Activated T-cell treated with anti-CD3 and anti-CD28 coated beads for 48 hours (primary cell): ENCODE measurements around the gene COL11A2.
"Not testable (repeated sequence)": the region's sequence is repeated elsewhere in the genome, so short reads cannot be mapped to it uniquely, and the experiment has no call there.

Experiments used
- DNase-seq: peaks from one replicate; pipeline ENCODE4 v3.0.0-alpha.2; 2020; ENCODE audit warnings: low read depth

COL11A2 gene

DNA sequence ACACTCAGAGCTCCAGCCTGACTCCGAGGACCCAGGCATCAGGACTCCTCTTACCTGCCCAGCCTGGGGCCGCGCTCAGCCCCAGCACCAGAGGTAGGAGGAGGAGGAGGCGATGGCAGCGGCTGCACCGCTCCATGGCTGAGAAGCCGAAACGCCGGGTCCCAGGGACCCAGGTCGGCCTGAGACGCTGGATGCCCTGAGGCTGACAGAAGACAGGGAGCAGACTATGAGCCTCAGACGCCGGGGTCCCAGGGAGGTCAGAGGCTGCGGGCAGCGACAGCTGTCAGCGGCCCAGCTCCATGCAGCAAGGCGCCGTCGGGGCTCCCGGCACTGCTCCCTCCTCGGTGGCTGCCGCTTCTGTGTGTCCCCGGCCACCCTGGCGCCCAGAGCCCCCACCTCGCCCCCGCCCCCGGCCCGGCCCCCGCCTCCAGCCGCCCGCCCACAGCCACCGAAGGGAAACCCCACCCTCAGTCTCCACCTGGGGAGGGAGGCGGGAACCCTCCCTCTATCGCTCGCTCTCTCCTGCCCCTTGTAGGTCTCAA, at the start of gene COL11A2:
TSS of gene COL11A2 (minus strand) at position 363 of the 542 bp plus-strand sequence. CDS start at position 136, 227 bp downstream.
- no peak for DNase-seq

GRCh38 chr6:33241968-33242367, 49.7 kb upstream of the COL11A2 start:
- DNase-seq: no peak

- no peak for DNase-seq
Measured at GRCh38 chr6:33237741-33238140, 45.5 kb upstream of the COL11A2 start.

- no peak for DNase-seq
Measured at GRCh38 chr6:33236852-33237251, 44.6 kb upstream of the COL11A2 start.

- no peak for DNase-seq
Measured at GRCh38 chr6:33236328-33236727, 44.1 kb upstream of the COL11A2 start.

GRCh38 chr6:33235221-33235634, 43.0 kb upstream of the COL11A2 start:
- DNase-seq: no peak

- DNase-seq: not testable (repeated sequence)
Measured at GRCh38 chr6:33226503-33227120, 34.3 kb upstream of the COL11A2 start.

- no peak for DNase-seq
Measured at GRCh38 chr6:33217681-33218080, 25.4 kb upstream of the COL11A2 start.

DNA sequence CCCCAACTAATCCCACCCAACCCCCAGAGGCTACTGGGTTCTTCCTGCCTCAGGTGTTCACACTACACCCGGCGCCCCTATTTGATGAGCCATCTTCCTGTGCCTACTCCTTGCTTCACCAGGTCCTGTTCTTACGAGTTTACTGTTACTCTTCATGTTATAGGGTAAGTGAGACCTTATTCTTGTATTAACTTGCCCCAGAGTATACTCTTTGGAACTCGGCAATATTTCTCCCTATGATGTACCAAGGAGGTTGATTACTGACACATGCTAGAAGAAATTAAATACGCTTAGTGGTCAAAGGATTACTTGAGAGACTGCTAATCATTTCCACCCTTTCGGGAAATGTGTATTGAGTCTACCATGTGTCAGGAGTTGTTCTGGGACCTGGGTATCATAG, 25.0 kb upstream of the COL11A2 start:
- no peak for DNase-seq

- no peak for DNase-seq
Measured at GRCh38 chr6:33216117-33216649, 23.9 kb upstream of the COL11A2 start.

DNA sequence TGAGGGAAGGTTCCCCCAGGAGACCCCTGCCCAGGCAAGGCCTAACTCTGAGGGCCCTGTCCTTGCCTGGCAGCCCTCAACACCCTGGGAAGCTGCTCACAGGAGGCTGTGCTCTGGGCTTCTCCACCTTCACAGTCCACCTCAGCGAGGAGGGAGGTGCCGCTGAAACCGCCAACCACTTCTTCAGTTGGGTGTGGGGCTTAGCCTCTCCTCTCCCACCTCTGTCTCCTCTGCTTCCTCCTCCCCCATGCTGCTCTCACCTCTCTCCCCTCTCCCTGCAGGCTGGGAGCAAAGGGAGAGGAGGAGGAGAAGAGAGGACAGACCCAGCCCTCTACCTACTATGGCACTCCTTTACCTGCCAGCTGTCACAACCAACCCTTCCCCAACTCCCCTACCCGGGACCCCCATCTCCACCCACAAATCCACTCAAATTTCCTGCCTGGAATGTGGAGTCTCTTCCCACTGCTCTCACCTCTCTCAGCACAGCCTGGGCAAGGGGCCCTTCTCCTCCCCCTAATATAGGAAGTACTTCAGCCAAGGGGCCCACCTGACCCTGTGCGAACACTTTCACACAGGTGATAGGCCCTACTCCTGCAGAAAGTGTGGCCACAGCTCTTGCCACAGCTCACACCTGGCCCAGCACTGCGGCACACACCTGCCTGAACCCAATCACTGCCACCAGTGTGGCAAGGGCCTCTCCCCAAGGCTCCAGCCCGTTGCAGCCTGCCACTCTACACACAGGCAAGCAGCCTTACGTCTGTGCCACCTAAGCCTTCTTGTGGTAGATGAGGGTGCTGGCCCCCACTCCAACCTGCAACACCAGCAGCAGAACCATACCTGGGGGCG, 23.2 kb upstream of the COL11A2 start:
- no peak for DNase-seq

DNA sequence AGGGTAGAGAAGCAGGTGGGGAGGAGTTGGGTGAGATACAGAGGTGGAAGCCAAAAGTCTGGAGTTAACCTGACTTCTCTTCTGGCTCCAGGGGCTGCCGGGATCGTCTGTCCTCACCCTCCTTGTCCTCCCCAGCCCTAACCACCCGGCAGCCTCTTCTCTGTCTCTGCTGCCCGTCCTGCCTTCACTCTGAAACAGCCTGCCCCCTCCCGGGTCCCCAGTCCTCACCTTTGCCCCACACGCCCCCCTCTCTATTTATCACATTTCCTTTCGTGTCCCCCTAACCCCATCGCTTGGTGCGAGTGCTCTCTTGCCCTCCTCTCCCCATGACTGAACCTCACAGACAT, 21.7 kb upstream of the COL11A2 start:
- no peak for DNase-seq

- no peak for DNase-seq
Measured at GRCh38 chr6:33213166-33213988, 21.1 kb upstream of the COL11A2 start.

DNA sequence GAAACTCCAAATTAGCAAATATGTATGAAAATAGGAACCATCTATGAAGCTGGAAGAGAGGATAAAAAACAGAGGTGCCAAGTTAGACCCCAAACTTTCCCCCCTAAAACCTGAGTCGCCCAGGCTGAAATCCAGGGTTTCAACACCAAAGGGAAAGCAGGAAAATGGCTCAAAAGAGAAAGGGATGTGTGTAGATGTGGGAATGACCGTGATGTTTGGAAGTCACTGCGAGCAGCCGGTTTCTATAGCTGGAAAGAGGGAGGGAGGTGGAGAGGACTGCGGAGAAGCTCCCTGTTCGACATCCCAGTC, 20.5 kb upstream of the COL11A2 start:
- DNase-seq: no peak

GRCh38 chr6:33211666-33212422, 19.6 kb upstream of the COL11A2 start:
- no peak for DNase-seq

DNA sequence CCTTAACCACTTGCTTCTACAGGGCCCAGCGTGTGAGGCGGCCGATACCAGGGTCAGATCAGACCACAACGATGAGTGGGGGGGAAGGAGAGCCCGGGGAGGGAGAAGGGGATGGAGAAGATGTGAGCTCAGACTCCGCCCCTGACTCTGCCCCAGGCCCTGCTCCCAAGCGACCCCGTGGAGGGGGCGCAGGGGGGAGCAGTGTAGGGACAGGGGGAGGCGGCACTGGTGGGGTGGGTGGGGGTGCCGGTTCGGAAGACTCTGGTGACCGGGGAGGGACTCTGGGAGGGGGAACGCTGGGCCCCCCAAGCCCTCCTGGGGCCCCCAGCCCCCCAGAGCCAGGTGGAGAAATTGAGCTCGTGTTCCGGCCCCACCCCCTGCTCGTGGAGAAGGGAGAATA, 18.9 kb upstream of the COL11A2 start:
- DNase-seq: no peak

DNA sequence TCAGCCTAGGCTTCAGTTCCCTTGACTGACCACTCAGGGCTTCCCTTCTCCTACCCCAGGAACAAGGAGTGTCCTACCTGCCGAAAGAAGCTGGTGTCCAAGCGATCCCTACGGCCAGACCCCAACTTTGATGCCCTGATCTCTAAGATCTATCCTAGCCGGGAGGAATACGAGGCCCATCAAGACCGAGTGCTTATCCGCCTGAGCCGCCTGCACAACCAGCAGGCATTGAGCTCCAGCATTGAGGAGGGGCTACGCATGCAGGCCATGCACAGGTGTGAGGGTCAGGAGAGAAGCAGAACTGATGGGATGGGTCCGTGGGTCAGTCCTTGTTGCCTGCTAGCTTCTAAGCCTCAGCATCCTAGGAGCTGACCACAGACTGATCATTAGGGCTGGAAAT, 17.6 kb upstream of the COL11A2 start:
- DNase-seq: no peak

DNA sequence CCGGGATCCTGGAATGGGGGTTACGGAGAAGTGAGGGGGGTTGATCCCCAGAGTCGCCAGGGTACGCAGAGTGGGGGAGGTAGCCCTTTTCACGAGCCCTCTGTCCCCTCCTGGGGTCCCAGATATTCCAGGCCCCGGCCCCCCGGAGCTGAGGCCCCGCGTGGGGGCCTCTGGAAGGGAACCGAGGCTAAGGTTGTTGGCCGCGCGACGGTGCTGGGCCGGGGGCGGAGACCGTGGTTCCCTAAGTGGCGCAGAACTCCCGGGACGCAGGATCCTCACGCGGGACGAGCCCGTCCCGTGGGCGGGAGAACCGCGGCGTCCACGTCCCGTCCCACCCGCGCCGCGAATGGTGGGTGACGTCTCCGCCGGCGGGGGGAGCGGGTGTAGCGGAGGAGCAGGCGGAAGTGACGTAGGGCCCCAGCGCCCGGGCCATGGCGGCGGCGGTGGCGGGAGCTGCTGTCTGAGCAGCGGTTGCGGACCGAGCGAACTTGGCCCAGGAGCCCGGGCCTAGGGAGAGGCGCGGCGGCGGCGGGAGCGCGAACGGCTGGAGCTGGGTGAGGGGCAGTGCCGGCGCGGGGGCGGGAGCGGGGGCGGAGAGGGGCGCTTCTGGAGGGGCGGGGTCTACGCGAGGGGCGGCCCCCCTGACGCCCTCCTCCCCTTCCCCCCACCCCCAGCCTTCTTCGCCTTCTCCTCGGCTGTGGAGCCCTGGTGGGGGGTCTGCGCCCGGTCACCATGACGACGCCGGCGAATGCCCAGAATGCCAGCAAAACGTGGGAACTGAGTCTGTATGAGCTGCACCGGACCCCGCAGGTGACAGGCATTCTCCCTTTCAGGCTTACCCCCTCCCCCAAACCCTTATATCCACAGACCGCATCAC, 16.1 kb upstream of the COL11A2 start, which contains the start of gene RING1:
TSS of gene RING1 (plus strand) at position 410 of the 877 bp plus-strand sequence. CDS start at position 733, 323 bp downstream.
- peak; percentile 81 for DNase-seq

GRCh38 chr6:33207552-33208090, 15.4 kb upstream of the COL11A2 start:
- no peak for DNase-seq

- no peak for DNase-seq
Measured at GRCh38 chr6:33206864-33207551, 14.7 kb upstream of the COL11A2 start.
